GM23338 (cell line): ENCODE results near the gene TFCP2. TPM values are rescaled to one million over a fixed set of nuclear protein-coding genes. Genes with fewer than 3 reads are reported as not detected.
A peak's percentile ranks its signal among the peaks of the same experiment; 100 is the strongest.

Source experiments
- ATAC-seq: fragments of 200-7000 bp; cut with Tn5 transposase; 3 replicates; pipeline ENCODE4 v1.9.1; 2020
- DNase-seq: peaks from one replicate; pipeline ENCODE4 v3.0.0-alpha.2; 2015; ENCODE audit warnings: low spot score
- H2AFZ ChIP-seq: fragments of 200-600 bp; sonication (generic); 2 replicates; pipeline ENCODE4 v1.8.0; 2016; ENCODE audit warnings: antibody characterized with exemption, mild to moderate bottlenecking, moderate library complexity
- H3F3A ChIP-seq: fragments of 200-600 bp; sonication (generic); replicated peaks from 2 replicates; pipeline ENCODE4 v1.8.0; 2017; ENCODE audit warnings: antibody characterized with exemption, mixed run types, low read depth
- H3K27ac ChIP-seq: fragments of 200-600 bp; sonication (generic); 2 replicates; pipeline ENCODE4 v1.6.1; 2016; ENCODE audit warnings: low read depth
- H3K27me3 ChIP-seq: fragments of 200-600 bp; sonication (generic); 2 replicates; pipeline ENCODE4 v1.8.0; 2016; ENCODE audit warnings: mild to moderate bottlenecking, mixed run types, moderate library complexity; ENCODE audit not compliant: insufficient read depth
- H3K36me3 ChIP-seq: fragments of 200-600 bp; sonication (generic); 2 replicates; pipeline ENCODE4 v1.8.0; 2016; ENCODE audit warnings: mild to moderate bottlenecking; ENCODE audit not compliant: insufficient read depth
- H3K4me1 ChIP-seq: fragments of 200-600 bp; sonication (generic); 2 replicates; pipeline ENCODE4 v1.8.0; 2016; ENCODE audit warnings: mild to moderate bottlenecking, moderate library complexity; ENCODE audit not compliant: insufficient read depth
- H3K4me2 ChIP-seq: fragments of 200-600 bp; sonication (generic); 2 replicates; pipeline ENCODE4 v1.7.1; 2017; ENCODE audit warnings: mixed run types
- H3K4me3 ChIP-seq: fragments of 200-600 bp; sonication (generic); 2 replicates; pipeline ENCODE4 v1.6.1; 2016; ENCODE audit warnings: mixed run types
- H3K79me2 ChIP-seq: fragments of 200-600 bp; sonication (generic); replicated peaks from 2 replicates; pipeline ENCODE4 v1.8.0; 2017; ENCODE audit warnings: mild to moderate bottlenecking; ENCODE audit not compliant: insufficient read depth
- H3K9me2 ChIP-seq: fragments of 200-600 bp; sonication (generic); 2 replicates; pipeline ENCODE4 v1.8.0; 2017; ENCODE audit not compliant: insufficient read depth
- H4K20me1 ChIP-seq: fragments of 200-600 bp; sonication (generic); replicated peaks from 2 replicates; pipeline ENCODE4 v1.8.0; 2017; ENCODE audit warnings: mild to moderate bottlenecking; ENCODE audit not compliant: insufficient read depth
- H3K27ac Mint-ChIP-seq: 2 replicates; pipeline ENCODE4 v1.8.0; 2020; ENCODE audit warnings: inconsistent platforms, mild to moderate bottlenecking, moderate library complexity, mixed read lengths
- H3K27me3 Mint-ChIP-seq: 3 replicates; pipeline ENCODE4 v1.8.0; 2022; ENCODE audit warnings: low read depth, mild to moderate bottlenecking, moderate library complexity, mixed read lengths, inconsistent platforms; ENCODE audit not compliant: insufficient read depth, poor library complexity
- H3K36me3 Mint-ChIP-seq: 3 replicates; pipeline ENCODE4 v1.8.0; 2021; ENCODE audit warnings: low read depth, mild to moderate bottlenecking, inconsistent platforms, moderate library complexity, mixed read lengths
- H3K4me1 Mint-ChIP-seq: 3 replicates; pipeline ENCODE4 v1.8.0; 2020; ENCODE audit warnings: mild to moderate bottlenecking, inconsistent platforms, mixed read lengths
- H3K4me3 Mint-ChIP-seq: 3 replicates; pipeline ENCODE4 v1.8.0; 2021; ENCODE audit warnings: moderate library complexity, mild to moderate bottlenecking, inconsistent platforms, mixed read lengths
- H3K9me3 Mint-ChIP-seq: 3 replicates; pipeline ENCODE4 v1.8.0; 2020; ENCODE audit warnings: moderate library complexity, mild to moderate bottlenecking, inconsistent platforms, mixed read lengths
- CTCF ChIP-seq, 2 experiments: fragments of 200-600 bp in 1 of 2; sonication (generic) in 1 of 2; conservative IDR thresholded peaks; 2 replicates each; pipeline versions ENCODE4 v1.5.1 to v1.6.1; 2016 to 2017; ENCODE audit warnings: antibody characterized with exemption in 2 of 2, low read depth in 2 of 2, mild to moderate bottlenecking in 2 of 2, moderate library complexity in 1 of 2
- ETS1 ChIP-seq: IDR thresholded peaks from 2 replicates; pipeline ENCODE4 v1.6.1; 2016; ENCODE audit warnings: antibody characterized with exemption
- EZH2phosphoT487 ChIP-seq: fragments of 200-600 bp; sonication (generic); IDR thresholded peaks from one replicate; pipeline ENCODE4 v1.8.1; 2018; ENCODE audit warnings: antibody characterized with exemption; ENCODE audit not compliant: unreplicated experiment
- JUNB ChIP-seq: IDR thresholded peaks from one replicate; pipeline ENCODE4 v1.6.1; 2016; ENCODE audit warnings: antibody characterized with exemption; ENCODE audit not compliant: unreplicated experiment
- NANOG ChIP-seq: IDR thresholded peaks from 2 replicates; pipeline ENCODE4 v1.6.1; 2016; ENCODE audit warnings: antibody characterized with exemption, borderline replicate concordance
- REST ChIP-seq: IDR thresholded peaks from one replicate; pipeline ENCODE4 v1.6.1; 2018; ENCODE audit warnings: antibody characterized with exemption; ENCODE audit not compliant: unreplicated experiment
- STAT1 ChIP-seq: IDR thresholded peaks from one replicate; pipeline ENCODE4 v1.6.1; 2016; ENCODE audit warnings: antibody characterized with exemption; ENCODE audit not compliant: unreplicated experiment
- ZNF114 ChIP-seq: fragments of 250-450 bp; sonication (Bioruptor Pico); IDR thresholded peaks from 2 replicates; pipeline ENCODE4 v1.5.0; 2020; ENCODE audit warnings: mild to moderate bottlenecking, moderate library complexity
- ZNF462 ChIP-seq: fragments of 250-450 bp; sonication (Bioruptor Pico); IDR thresholded peaks from 2 replicates; pipeline ENCODE4 v1.5.0; 2020; ENCODE audit warnings: mild to moderate bottlenecking, moderate library complexity
- polyA plus RNA-seq: library from polyadenylated mRNA; unstranded; fragments of >200 nt; fragmentation: Nextera tagmentation; extraction: Ambion mirVana; gene quantifications from 2 replicates; pipeline ENCODE4 v1.2.1, GENCODE V29; 2016
- total RNA-seq: library from RNA; depleted of rRNA; stranded (reverse); fragments of >200 nt; shearing (Covaris generic); gene quantifications from 2 replicates; pipeline ENCODE4 v1.2.3, GENCODE V29; 2014

TFCP2 gene
- total and polyA plus RNA-seq, 2 experiments from 2014 or later, result 15.2 to 30.5 TPM

- Histone ChIP-seq H2AFZ (no peak overlapping the region), H3K27ac (0 out of 2 replicates have a peak overlapping the region, but pooled peaks have one; percentile 26), H3K79me2 (peaks cover 60% of the 10 kb centered on the region), H3K4me2 (no peak overlapping the region), H3K4me1 (no peaks in the 10 kb centered on the region), H3F3A (no peaks in the 10 kb centered on the region), H3K9me2 (no peaks in the 10 kb centered on the region), H3K27me3 (no peaks in the 10 kb centered on the region), H3K36me3 (no peaks in the 10 kb centered on the region), H3K4me3 (no peak overlapping the region), H4K20me1 (peaks cover 13% of the 10 kb centered on the region; the same call in 1 of the 2 replicates)
- no peak overlapping the region for H3K4me3 Mint-ChIP-seq
- peaks cover 19% of the 10 kb centered on the region; the same call in 2 of the 3 replicates for H3K36me3 Mint-ChIP-seq
- H3K27ac Mint-ChIP-seq, result no peak overlapping the region
- ATAC-seq, result no peak
- no peaks in the 10 kb centered on the region for H3K9me3 Mint-ChIP-seq
- no peaks in the 10 kb centered on the region for H3K27me3 Mint-ChIP-seq
- no peak for TF ChIP-seq EZH2phosphoT487
- TF ChIP-seq ZNF114 (CRISPR knock-in tag), result no peak
- no peak for TF ChIP-seq STAT1
- no peak for TF ChIP-seq JUNB
- TF ChIP-seq CTCF (conservative IDR thresholded peaks at IDR 0.05; ENCODE audit: low read depth in 2 of 2), result no peak
- TF ChIP-seq ETS1, result no peak
- no peaks in the 10 kb centered on the region for H3K4me1 Mint-ChIP-seq
- DNase-seq, result no peak
Observed at GRCh38 chr12:51139292-51139844, 33.6 kb downstream of the TFCP2 start.

GRCh38 chr12:51132693-51133092 is 40.2 kb downstream of the TFCP2 start:
- Histone ChIP-seq H3K36me3 (no peaks in the 10 kb centered on the region), H3K4me3 (no peak overlapping the region), H3F3A (no peaks in the 10 kb centered on the region), H3K27me3 (no peaks in the 10 kb centered on the region), H3K27ac (no peak overlapping the region), H3K4me1 (no peaks in the 10 kb centered on the region), H3K9me2 (no peaks in the 10 kb centered on the region), H3K4me2 (no peak overlapping the region), H3K79me2 (peaks cover 42% of the 10 kb centered on the region), H2AFZ (no peak overlapping the region), H4K20me1 (peaks cover 7% of the 10 kb centered on the region; the same call in 1 of the 2 replicates)
- no peaks in the 10 kb centered on the region for H3K9me3 Mint-ChIP-seq
- 0 out of 3 replicates have a peak, but pooled peaks cover 3% of the 10 kb centered on the region for H3K36me3 Mint-ChIP-seq
- peak overlapping the region; percentile 28; the same call in 1 of the 2 replicates for H3K27ac Mint-ChIP-seq
- H3K4me3 Mint-ChIP-seq, result no peak overlapping the region
- DNase-seq (no peak), ATAC-seq (no peak)
- H3K4me1 Mint-ChIP-seq, result peaks cover 4% of the 10 kb centered on the region; the same call in 2 of the 3 replicates
- no peaks in the 10 kb centered on the region for H3K27me3 Mint-ChIP-seq
- TF ChIP-seq ZNF462 (CRISPR knock-in tag) (no peak), JUNB (no peak), NANOG (no peak), REST (no peak)
